SK-N-SH treated with all-trans-retinoic acid at 6 μM for 48 hours (cell line): ENCODE data around the gene USP49.

Experiments used
- GLIS3 ChIP-seq: fragments of 250-450 bp; sonication (Bioruptor Pico); IDR thresholded peaks from 2 replicates; pipeline ENCODE4 v1.5.0; 2020; ENCODE audit warnings: mild to moderate bottlenecking, moderate library complexity
- RARB ChIP-seq: fragments of 250-450 bp; sonication (Bioruptor Pico); IDR thresholded peaks from 2 replicates; pipeline ENCODE4 v1.8.0; 2021; ENCODE audit warnings: mild to moderate bottlenecking, moderate library complexity
- SNAI2 ChIP-seq: fragments of 250-450 bp; sonication (Bioruptor Pico); IDR thresholded peaks from 2 replicates; pipeline ENCODE4 v1.5.0; 2020; ENCODE audit warnings: mild to moderate bottlenecking, moderate library complexity
- TF ChIP-seq, protein P1 (sequence below): fragments of 250-450 bp; sonication (Bioruptor Pico); IDR thresholded peaks from 2 replicates; pipeline ENCODE4 v1.5.1; 2020; ENCODE audit warnings: low read depth, mild to moderate bottlenecking, moderate library complexity

DNA sequence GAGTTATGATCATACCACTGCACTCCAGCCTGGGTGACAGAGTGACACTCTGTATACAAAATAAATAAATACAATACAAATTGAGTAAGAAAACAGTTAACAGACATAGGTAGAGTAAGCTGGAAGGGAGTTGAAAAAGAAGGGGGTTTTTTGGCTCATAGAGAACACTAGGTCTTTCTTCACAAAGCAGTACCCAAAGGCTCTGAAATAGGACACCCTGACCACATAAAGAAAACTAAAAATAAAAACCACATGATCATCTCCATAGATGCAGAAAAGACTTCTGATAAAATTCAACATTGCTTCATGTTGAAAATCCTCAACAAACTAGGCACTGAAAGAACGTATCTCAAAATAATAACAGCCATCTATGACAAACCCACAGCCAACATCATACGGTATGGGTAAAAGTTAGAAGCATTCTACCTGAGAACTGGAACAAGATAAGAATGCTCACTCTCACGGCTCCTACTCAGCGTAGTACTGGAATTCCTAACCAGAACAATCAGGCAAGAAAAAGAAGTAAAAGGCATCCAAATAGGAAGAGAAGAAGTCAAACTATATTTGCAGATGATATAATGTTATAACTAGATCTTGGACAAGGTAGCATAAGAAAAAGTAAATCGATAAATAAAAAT, 59.0 kb downstream of the USP49 start:
- TF ChIP-seq GLIS3 (no peak), SNAI2 (CRISPR knock-in tag) (no peak), RARB (no peak)
- TF ChIP-seq, protein P1, sequence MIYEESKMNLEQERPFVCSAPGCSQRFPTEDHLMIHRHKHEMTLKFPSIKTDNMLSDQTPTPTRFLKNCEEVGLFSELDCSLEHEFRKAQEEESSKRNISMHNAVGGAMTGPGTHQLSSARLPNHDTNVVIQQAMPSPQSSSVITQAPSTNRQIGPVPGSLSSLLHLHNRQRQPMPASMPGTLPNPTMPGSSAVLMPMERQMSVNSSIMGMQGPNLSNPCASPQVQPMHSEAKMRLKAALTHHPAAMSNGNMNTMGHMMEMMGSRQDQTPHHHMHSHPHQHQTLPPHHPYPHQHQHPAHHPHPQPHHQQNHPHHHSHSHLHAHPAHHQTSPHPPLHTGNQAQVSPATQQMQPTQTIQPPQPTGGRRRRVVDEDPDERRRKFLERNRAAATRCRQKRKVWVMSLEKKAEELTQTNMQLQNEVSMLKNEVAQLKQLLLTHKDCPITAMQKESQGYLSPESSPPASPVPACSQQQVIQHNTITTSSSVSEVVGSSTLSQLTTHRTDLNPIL = no peak
